ENCODE measurements around the gene DUSP22. TPM values are rescaled to one million over a fixed set of nuclear protein-coding genes. Genes with fewer than 3 reads are reported as not detected.
A peak's percentile ranks its signal among the peaks of the same experiment; 100 is the strongest.

DUSP22 gene
- total and polyA plus RNA-seq, 9 of the 15 experiments (the other 6 are each of a cell fraction or from before 2014, with no cell fraction given) = 9.3 to 19.4 (median 11.8) TPM

DNA sequence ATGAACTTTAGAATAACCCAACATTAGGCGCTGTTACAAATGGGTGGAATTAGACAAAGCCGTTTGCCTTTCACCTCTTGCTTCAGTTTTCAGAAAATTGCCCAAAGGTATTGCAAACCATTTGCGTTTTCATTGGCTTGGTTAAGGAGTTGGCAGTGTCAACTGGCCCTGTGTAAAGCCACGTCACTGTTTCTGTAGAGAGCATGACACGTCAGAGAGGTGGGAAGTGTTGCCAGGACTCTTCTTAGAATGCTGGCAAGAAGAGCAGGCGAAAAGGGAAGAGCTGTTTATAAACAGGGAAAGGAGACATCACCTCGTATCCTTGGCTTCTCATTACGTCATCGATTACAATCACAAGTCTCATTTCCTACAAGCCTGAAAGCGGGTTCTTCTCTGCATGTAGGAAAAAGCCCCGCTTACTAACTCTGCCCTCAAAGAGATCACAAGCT lies 95.0 kb downstream of the DUSP22 start (continued):
- TF ChIP-seq HOXB6 (CRISPR knock-in tag; IDR thresholded peaks at IDR 0.05; ENCODE audit: borderline replicate concordance) (no peak), WHSC1 (IDR thresholded peaks at IDR 0.05; ENCODE audit: low read length) (no peak), CREB1 (IDR thresholded peaks at IDR 0.05) (no peak), CREB1 (CRISPR knock-in tag; IDR thresholded peaks at IDR 0.05) (0 out of 2 replicates have a peak, but pooled peaks have one; percentile 17), KAT2B (IDR thresholded peaks at IDR 0.05; ENCODE audit: low read depth, low read length) (no peak), MYBL2 (IDR thresholded peaks at IDR 0.05; ENCODE audit: low read depth) (no peak), MYBL2 (CRISPR knock-in tag; IDR thresholded peaks at IDR 0.05; ENCODE audit: borderline replicate concordance) (no peak), MGA (IDR thresholded peaks at IDR 0.05) (no peak), HDAC2 (IDR thresholded peaks at IDR 0.05) (no peak), TFE3 (CRISPR knock-in tag; IDR thresholded peaks at IDR 0.05) (no peak), SMAD1 (IDR thresholded peaks at IDR 0.05; ENCODE audit: low read depth, low read length, partially characterized antibody) (no peak), SIRT6 (IDR thresholded peaks at IDR 0.05; ENCODE audit: low read depth, low read length) (no peak), ZNF253 (CRISPR knock-in tag; conservative IDR thresholded peaks at IDR 0.05) (0 out of 2 replicates have a peak, but pooled peaks have one; percentile 27)
- TF ChIP-seq, protein P1, sequence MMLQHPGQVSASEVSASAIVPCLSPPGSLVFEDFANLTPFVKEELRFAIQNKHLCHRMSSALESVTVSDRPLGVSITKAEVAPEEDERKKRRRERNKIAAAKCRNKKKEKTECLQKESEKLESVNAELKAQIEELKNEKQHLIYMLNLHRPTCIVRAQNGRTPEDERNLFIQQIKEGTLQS (IDR thresholded peaks at IDR 0.05) = peak; percentile 92
- TF ChIP-seq, protein P1 (CRISPR knock-in tag; conservative IDR thresholded peaks at IDR 0.05) = no peak
